ENCODE results near the gene SHANK3. TPM values are rescaled to one million over a fixed set of nuclear protein-coding genes. Genes with fewer than 3 reads are reported as not detected.

SHANK3 gene
- total and polyA plus RNA-seq, 2 donors (not counting 3 experiments of a cell fraction or from before 2014, with no cell fraction given): 26.1 to 158 TPM

DNA sequence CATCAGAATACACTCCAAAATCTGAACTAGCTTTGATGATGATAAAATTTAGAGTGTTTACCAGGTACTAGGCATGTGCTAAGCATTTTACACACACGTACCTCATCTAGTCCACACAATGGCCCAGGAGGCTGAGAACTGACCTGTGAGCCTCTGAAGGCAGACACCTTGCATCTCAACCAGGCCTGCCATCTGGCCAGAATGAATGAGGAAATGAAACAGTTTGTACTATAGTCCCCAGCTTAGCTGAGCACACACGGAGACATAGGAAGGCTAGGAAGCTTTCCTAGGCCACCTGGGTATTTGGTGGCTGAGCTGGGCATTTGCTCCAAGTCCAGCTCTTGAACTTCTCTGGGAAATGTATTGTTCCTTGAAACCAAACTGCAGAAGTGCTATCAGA lies 6.9 kb upstream of the SHANK3 start:
- Histone ChIP-seq H3K79me2 (ENCODE audit: control insufficient read depth, insufficient read depth, low read length) (no peaks in the 10 kb centered on the region), H4K20me1 (replicated peaks; ENCODE audit: control insufficient read depth, extremely low read depth, insufficient read depth, low read length) (no peaks in the 10 kb centered on the region), H3K9me1 (replicated peaks; ENCODE audit: control insufficient read depth, extremely low read depth, insufficient read depth, low read length) (no peaks in the 10 kb centered on the region), H2AFZ (ENCODE audit: low read depth, low read length) (no peak overlapping the region), H3K9ac (replicated peaks; ENCODE audit: extremely low read depth, insufficient read depth, low read length) (no peak overlapping the region), H3K27ac (ENCODE audit: insufficient read depth, low read depth, low read length) (no peak overlapping the region), H3K9me3 (replicated peaks; ENCODE audit: control insufficient read depth, insufficient read depth, low read length) (no peaks in the 10 kb centered on the region), H3K27me3 (ENCODE audit: control insufficient read depth in 2 of 2, insufficient read depth in 2 of 2, low read length in 2 of 2) (no peaks in the 10 kb centered on the region), H3K4me1 (ENCODE audit: control insufficient read depth, extremely low read depth, insufficient read depth, low read length) (peaks cover 5% of the 10 kb centered on the region), H3K36me3 (ENCODE audit: control insufficient read depth in 2 of 2, extremely low read depth in 1 of 2, insufficient read depth in 2 of 2, low read length in 2 of 2) (no peaks in the 10 kb centered on the region), H3K4me2 (ENCODE audit: insufficient read depth, low read length) (no peak overlapping the region), H3K4me3 (replicated peaks in 1 of 3; ENCODE audit: insufficient read depth in 1 of 3, low read depth in 1 of 3, low read length in 3 of 3) (no peak overlapping the region)
- dilution Hi-C loops (cut with MboI; ENCODE audit: extremely low pct_ligation_motif_present, low sequenced_read_pairs): no loop called here
- ChIA-PET CTCF (interaction anchor here (1.5 to 1.8 kb wide), 2 partner anchors 9 to 24 kb away, joined by 4 to 9 read pairs; no protein-coding TSS in a partner anchor), POLR2A (interaction anchor here (1.6 kb wide), 1 partner anchor 38 kb away, joined by 3 read pairs; the partner anchor contains the start of gene ARSA)
- FAIRE-seq (no peak), DNase-seq (ENCODE audit: low read depth, low spot score) (no peak)
- BruUV-seq (replicated peaks): no TSS peak
- intact Hi-C loops (cut with micrococcal nuclease): no loop called here
- no peak for TF ChIP-seq FOS (IDR thresholded peaks at IDR 0.05; ENCODE audit: borderline replicate concordance, insufficient read depth, low read length)
- no peak for TF ChIP-seq POLR2A (IDR thresholded peaks at IDR 0.05; ENCODE audit: low read depth, low read length)
- TF ChIP-seq GATA2 (IDR thresholded peaks at IDR 0.05; ENCODE audit: insufficient read depth, insufficient read length, low read depth, low read length): no peak
- no peak for TF ChIP-seq JUN (IDR thresholded peaks at IDR 0.05; ENCODE audit: borderline replicate concordance, insufficient read depth, insufficient read length, low read depth)
- TF ChIP-seq, protein P1, sequence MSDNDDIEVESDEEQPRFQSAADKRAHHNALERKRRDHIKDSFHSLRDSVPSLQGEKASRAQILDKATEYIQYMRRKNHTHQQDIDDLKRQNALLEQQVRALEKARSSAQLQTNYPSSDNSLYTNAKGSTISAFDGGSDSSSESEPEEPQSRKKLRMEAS (IDR thresholded peaks at IDR 0.05; ENCODE audit: insufficient read depth, insufficient read length): no peak
- TF ChIP-seq, protein P2, sequence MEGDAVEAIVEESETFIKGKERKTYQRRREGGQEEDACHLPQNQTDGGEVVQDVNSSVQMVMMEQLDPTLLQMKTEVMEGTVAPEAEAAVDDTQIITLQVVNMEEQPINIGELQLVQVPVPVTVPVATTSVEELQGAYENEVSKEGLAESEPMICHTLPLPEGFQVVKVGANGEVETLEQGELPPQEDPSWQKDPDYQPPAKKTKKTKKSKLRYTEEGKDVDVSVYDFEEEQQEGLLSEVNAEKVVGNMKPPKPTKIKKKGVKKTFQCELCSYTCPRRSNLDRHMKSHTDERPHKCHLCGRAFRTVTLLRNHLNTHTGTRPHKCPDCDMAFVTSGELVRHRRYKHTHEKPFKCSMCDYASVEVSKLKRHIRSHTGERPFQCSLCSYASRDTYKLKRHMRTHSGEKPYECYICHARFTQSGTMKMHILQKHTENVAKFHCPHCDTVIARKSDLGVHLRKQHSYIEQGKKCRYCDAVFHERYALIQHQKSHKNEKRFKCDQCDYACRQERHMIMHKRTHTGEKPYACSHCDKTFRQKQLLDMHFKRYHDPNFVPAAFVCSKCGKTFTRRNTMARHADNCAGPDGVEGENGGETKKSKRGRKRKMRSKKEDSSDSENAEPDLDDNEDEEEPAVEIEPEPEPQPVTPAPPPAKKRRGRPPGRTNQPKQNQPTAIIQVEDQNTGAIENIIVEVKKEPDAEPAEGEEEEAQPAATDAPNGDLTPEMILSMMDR (IDR thresholded peaks at IDR 0.05; ENCODE audit: extremely low read depth in 1 of 2, insufficient read depth in 1 of 2, low read depth in 1 of 2, low read length in 2 of 2): no peak
- TF ChIP-seq MYC (IDR thresholded peaks at IDR 0.05; ENCODE audit: low read depth, low read length): no peak
- no peak for TF ChIP-seq EZH2 (IDR thresholded peaks at IDR 0.05; ENCODE audit: borderline replicate concordance, low read depth, low read length, severe bottlenecking)
- no peak for TF ChIP-seq POLR2AphosphoS5 (IDR thresholded peaks at IDR 0.05; ENCODE audit: insufficient read depth, low read depth, low read length)

Data from endothelial cell of umbilical vein (primary cell).